GM21529 (cell line): Measurements from ENCODE around the gene PHYH.
"Not testable (repeated sequence)": the region's sequence is repeated elsewhere in the genome, so short reads cannot be mapped to it uniquely, and the experiment has no call there.

Experiments used
- ATAC-seq: cut with Tn5 transposase; IDR thresholded peaks from one replicate; pipeline ENCODE4 v1.9.1; 2021; ENCODE audit not compliant: unreplicated experiment

The PHYH gene

GRCh38 chr10:13299437-13300287 lies at the start of gene PHYH:
Gene PHYH, minus strand, starts transcription at chr10:13300064. Its CDS starts 22 bp downstream, at chr10:13300042.
- peak; percentile 72 for ATAC-seq

- ATAC-seq = peak; percentile 49
Observed at GRCh38 chr10:13348216-13349017, 48.6 kb upstream of the PHYH start, which contains the start of gene SEPHS1. Gene SEPHS1, minus strand, starts transcription at chr10:13348293. Its CDS starts 3,343 bp downstream, at chr10:13344950.

GRCh38 chr10:13347500-13348156 lies 47.8 kb upstream of the PHYH start:
- peak; percentile 45 for ATAC-seq

- peak; percentile 23 for ATAC-seq
Observed at GRCh38 chr10:13347043-13347499, 47.2 kb upstream of the PHYH start.

GRCh38 chr10:13346283-13347042 lies 46.6 kb upstream of the PHYH start:
- no peak for ATAC-seq

- ATAC-seq = peak; percentile 87
Observed at GRCh38 chr10:13340626-13341376, 40.9 kb upstream of the PHYH start.

- no peak for ATAC-seq
Observed at GRCh38 chr10:13340068-13340467, 40.2 kb upstream of the PHYH start.

- no peak for ATAC-seq
Observed at GRCh38 chr10:13338390-13339110, 38.7 kb upstream of the PHYH start.

- ATAC-seq = no peak
Observed at GRCh38 chr10:13337827-13338196, 37.9 kb upstream of the PHYH start.

GRCh38 chr10:13337128-13337826 lies 37.4 kb upstream of the PHYH start:
- ATAC-seq = no peak

- peak; percentile 56 for ATAC-seq
Observed at GRCh38 chr10:13335881-13336280, 36.0 kb upstream of the PHYH start.

GRCh38 chr10:13334556-13334955 lies 34.7 kb upstream of the PHYH start:
- no peak for ATAC-seq

GRCh38 chr10:13331646-13332045 lies 31.8 kb upstream of the PHYH start:
- ATAC-seq = no peak

GRCh38 chr10:13330980-13331379 lies 31.1 kb upstream of the PHYH start:
- ATAC-seq = not testable (repeated sequence)

- ATAC-seq = no peak
Observed at GRCh38 chr10:13329565-13329964, 29.7 kb upstream of the PHYH start.

GRCh38 chr10:13328613-13329012 lies 28.7 kb upstream of the PHYH start:
- no peak for ATAC-seq

GRCh38 chr10:13328126-13328525 lies 28.3 kb upstream of the PHYH start:
- ATAC-seq = no peak

- no peak for ATAC-seq
Observed at GRCh38 chr10:13327534-13327933, 27.7 kb upstream of the PHYH start.
